ENCODE results near the gene FRY.

DNA sequence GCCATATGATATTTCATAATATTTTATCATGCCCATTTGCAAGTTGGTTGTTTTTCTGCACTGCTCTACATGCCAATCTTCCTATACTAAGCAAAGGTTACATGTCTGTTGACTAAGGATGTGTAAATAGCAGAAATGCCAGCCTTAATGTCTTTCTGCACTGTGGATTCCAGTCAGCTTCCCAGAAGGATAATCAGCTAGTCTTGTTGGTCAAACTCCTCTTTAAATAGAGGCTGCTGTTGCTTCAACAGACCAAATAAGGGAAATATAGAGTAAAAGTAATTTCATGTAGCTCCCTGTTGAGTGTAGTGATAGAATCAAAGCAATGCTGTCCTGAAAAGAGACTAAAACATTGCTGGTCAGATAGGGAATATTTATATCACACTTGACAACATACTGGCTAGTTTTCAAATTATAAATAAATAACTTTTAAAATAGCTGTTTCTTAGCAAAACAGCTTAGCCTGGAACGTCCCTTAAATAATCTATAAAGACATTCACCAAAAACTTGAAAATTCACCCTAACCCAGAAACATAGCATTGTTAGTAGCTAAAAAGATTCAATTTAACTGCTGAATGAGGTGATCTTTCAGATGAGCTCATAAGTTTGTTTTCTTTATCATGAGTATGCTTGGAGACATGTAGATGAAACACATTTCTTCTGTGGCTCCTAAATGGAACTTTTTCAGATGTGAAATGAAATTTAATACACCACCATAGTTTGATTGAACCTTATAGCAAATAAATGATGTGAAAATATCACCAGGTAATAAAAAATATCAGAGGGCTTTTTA is 56.6 kb downstream of the FRY start:
- TF ChIP-seq, protein P1, sequence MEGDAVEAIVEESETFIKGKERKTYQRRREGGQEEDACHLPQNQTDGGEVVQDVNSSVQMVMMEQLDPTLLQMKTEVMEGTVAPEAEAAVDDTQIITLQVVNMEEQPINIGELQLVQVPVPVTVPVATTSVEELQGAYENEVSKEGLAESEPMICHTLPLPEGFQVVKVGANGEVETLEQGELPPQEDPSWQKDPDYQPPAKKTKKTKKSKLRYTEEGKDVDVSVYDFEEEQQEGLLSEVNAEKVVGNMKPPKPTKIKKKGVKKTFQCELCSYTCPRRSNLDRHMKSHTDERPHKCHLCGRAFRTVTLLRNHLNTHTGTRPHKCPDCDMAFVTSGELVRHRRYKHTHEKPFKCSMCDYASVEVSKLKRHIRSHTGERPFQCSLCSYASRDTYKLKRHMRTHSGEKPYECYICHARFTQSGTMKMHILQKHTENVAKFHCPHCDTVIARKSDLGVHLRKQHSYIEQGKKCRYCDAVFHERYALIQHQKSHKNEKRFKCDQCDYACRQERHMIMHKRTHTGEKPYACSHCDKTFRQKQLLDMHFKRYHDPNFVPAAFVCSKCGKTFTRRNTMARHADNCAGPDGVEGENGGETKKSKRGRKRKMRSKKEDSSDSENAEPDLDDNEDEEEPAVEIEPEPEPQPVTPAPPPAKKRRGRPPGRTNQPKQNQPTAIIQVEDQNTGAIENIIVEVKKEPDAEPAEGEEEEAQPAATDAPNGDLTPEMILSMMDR (IDR thresholded peaks at IDR 0.05): no peak
- TF ChIP-seq POLR2A (IDR thresholded peaks at IDR 0.05) (no peak), POLR2AphosphoS5 (IDR thresholded peaks at IDR 0.05) (no peak), EP300 (IDR thresholded peaks at IDR 0.05) (no peak)

All from gastroesophageal sphincter (tissue), 3 donors.